ENCODE measurements around the gene BOD1L1. TPM values are rescaled to one million over a fixed set of nuclear protein-coding genes. Genes with fewer than 3 reads are reported as not detected.

The BOD1L1 gene
- total RNA-seq, 2 experiments from 2014 or later: 37.7 to 43.1 TPM

Small RNA genes within 50 kb of the gene (microRNA-seq; reads per million reads assigned to microRNA genes)
- 1.1 reads per million for gene MIR5091 (ENCODE audit: borderline microRNAs expressed, borderline replicate concordance)

Other genes starting within 250 kb of the BOD1L1 start
- gene RAB28, start 143.4 kb downstream of the BOD1L1 start, total RNA-seq: 10 to 100 TPM; 14.6 to 17.3 TPM
- gene NKX3-2, start 83.2 kb downstream of the BOD1L1 start, total RNA-seq: not detected

Data from activated CD4-positive, alpha-beta T cell treated with anti-CD3 and anti-CD28 coated beads, Interleukin-2, amount 10 ng/mL, durations not matched to agents 7 days and 5 days (primary cell).